HG03520 (cell line): ENCODE measurements around the gene RNF31.
"Not testable (repeated sequence)": the region's sequence is repeated elsewhere in the genome, so short reads cannot be mapped to it uniquely, and the experiment has no call there.

Experiments
- ATAC-seq: cut with Tn5 transposase; IDR thresholded peaks from one replicate; pipeline ENCODE4 v1.9.1; 2021; ENCODE audit warnings: mild to moderate bottlenecking, moderate library complexity; ENCODE audit not compliant: unreplicated experiment

Gene RNF31

DNA sequence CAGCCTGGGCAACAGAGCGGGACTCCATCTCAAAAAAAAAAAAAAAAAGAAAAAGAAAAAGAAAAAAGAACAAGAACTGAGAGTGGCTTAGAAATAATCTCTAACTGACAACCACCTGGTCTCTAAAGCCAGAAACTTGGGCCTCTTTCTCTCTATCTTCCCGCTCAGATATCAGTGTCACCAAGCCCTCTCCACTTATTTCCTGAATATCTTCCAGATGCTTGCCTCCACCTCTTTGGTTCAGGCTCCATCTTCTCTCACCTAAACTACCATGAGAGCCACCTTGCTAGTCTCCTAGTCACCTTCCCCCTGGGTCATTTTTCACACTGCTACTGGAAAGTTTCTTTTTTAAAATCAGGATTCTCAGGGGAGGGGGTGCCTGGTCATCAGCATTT, 49.8 kb downstream of the RNF31 start:
- ATAC-seq = no peak

DNA sequence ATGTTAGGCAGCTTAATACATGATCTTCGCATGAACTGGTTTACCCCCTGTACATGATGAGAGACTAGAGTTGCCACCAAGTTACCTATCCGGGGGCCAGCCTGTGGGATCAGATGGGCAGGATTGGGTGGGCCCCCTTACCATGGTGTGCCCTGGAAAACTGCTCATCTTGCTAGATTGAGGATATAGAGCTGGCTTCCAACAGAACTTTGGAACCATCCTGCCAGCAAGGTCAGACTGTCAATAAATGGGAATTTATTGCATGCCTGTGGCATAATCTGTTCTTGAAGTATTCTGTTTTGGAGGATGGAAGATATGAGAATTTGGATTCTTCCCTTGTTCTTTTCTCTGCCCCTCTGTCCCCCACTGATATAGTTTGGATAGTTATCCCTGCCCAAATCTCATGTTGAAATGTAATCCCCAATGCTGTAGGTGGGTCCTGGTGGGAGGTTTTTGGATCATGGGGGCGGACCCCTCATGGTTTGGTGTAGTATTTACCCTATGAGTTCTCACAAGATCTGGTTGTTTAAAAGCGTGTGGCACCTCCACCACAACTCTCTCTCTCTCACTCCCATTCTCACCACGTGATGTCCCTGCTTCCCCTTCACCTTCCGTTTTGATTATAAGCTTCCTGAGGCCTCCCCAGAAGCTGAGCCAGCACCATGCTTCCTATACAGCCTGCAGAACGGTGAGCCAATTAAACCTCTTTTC, 51.7 kb downstream of the RNF31 start:
- ATAC-seq = no peak

DNA sequence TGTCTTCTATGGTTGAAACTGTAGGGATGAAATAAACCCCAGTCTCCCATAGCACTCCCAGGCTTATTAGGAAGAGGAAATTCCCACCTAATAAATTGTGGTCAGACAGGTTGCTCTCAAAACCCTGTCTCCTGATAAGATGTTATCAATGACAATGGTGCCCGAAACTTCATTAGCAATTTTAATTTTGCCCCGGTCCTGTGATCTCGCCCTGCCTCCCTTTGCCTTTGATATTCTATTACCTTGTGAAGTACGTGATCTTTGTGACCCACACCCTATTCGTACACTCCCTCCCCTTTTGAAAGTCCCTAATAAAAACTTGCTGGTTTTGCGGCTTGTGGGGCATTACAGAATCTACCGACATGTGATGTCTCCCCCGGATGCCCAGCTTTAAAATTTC, 55.2 kb downstream of the RNF31 start:
- ATAC-seq = not testable (repeated sequence)

DNA sequence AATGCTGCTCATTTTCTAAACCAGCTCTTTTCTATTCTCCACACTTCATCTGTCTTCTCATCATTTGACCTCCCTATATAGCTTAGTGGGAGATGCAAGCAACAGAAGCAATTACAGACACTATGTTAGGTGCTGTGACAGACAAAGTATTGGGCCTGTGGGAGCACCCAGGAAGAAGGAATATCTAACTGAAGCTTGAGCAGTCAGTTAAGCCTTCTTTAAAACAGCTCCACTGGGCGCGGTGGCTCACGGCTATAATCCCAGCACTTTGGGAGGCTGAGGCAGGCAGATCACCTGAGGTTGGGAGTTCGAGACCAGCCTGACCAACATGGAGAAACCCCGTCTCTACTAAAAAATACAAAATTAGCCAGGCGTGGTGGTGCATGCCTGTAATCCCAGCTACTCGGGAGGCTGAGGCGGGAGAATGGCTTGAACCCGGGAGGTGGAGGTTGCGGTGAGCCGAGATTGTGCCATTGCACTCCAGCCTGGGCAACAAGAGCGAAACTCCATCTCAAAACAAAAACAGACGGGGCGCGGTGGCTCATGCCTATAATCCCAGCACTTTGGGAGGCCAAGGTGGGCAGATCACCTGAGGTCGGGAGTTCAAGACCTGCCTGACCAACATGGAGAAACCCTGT, 56.1 kb downstream of the RNF31 start:
- not testable (repeated sequence) for ATAC-seq

DNA sequence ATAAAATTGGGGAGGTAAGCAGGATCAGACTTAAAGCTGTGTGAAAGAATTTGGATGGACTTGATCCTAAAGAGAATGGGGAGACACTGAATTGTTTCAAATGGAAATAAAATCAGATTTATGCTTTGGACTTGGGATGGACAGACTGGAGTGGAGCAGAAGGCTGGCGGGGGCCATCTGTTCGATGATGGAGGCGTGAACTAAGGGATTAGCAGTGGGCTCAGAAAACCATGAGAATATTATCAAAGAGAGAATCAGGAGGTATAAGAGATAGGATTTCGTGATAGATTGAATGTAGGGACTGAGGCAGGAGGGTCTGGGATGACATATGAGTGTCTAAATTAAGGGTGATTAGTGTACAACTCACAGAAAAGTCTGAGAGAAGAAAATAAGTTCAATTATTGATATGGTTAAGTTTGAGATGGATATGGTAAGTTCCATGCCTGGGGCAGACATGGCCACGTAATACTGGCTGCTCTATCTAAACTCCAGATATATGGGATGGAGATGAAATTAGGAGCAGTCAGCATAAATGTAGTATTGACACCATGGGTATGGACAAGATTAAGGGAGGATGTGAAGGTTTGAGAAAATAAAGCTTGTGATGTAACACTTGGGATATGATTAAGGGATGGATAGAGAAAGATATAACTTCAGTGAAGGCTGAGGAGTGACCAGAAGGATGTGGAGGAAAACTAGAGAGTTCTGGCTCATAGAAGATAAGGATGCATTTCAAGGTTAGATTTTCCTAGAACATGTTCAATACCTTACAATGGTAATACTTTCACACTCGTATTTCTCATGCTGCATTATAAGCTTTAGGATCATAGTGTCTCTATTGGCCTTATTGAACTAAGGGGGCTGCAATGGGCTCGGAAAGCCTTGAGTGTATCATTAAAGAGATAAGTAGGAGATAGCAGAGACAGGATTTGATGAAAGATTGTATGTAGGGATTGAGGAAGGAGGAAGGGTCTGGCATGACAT, 57.2 kb downstream of the RNF31 start:
- no peak for ATAC-seq

DNA sequence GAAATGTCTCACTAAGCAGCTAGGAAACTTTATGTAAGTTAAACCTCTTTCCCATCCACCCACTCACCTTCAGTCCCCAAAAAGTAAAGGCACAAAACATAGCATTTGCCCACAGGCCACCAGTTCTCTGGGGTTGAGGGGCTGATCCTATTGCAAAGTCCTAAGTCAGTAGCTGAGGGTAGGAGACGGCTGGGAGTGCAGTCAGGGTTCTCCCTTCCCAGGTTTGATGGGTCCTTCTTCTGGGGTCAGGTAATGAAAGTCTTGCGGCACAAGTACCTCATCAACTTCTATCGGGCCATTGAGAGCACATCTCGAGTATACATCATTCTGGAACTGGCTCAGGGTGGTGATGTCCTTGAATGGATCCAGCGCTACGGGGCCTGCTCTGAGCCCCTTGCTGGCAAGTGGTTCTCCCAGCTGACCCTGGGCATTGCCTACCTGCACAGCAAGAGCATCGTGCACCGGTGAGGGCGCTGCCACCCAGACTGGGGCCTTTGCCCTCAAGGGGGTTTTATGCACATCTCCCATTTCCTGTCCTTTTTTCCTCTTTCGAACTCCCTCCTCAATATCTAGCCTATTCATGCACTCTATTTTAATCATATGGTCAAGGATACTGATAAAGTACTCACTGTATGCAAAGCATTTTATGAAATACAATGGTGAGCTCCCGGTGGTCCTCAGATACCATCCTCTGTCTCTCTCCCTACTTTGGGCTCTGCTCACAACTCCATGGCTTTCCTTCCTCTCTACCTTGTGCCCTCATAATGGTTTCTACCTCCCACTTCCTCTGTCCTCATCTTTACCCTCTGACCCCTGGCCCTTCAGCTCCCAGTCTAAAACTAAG, 59.2 kb downstream of the RNF31 start:
- no peak for ATAC-seq

DNA sequence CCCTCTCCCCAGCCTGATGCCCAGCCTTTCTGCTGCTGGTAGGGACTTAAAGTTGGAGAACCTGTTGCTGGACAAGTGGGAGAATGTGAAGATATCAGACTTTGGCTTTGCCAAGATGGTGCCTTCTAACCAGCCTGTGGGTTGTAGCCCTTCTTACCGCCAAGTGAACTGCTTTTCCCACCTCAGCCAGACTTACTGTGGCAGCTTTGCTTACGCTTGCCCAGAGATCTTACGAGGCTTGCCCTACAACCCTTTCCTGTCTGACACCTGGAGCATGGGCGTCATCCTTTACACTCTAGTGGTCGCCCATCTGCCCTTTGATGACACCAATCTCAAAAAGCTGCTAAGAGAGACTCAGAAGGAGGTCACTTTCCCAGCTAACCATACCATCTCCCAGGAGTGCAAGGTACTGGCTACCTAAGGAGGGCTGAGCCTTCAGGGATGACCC, 59.8 kb downstream of the RNF31 start:
- ATAC-seq = no peak

DNA sequence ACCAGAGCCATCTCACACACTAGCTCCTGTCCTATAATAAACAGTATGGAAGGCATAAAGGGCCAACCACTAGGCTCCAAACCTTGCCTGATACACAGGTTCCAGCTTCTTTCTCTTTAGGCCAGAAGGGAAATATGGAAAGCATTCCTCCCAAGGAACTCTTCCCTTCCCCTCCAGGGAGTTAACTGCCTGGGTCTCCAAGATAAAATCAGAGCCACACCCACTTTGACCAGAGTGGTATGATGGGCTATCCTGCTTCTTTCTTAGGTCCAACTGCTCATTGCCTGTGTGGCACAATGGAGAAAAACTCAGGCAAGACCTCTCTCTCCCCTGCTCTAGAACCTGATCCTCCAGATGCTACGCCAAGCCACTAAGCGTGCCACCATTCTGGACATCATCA, 60.3 kb downstream of the RNF31 start:
- no peak for ATAC-seq
